SK-N-SH treated with all-trans-retinoic acid at 6 μM for 48 hours (cell line): ENCODE data around the gene ARSJ.

Experiments used
- ATAC-seq: fragments of 200-7000 bp; cut with Tn5 transposase; 3 replicates; pipeline ENCODE4 v1.9.1; 2020; ENCODE audit warnings: mild to moderate bottlenecking, moderate library complexity
- ARNTL ChIP-seq: fragments of 450-650 bp; formaldehyde crosslinking; IDR thresholded peaks from 2 replicates; pipeline ENCODE4 v1.5.0; 2020; ENCODE audit warnings: low read depth, mild to moderate bottlenecking, moderate library complexity, borderline replicate concordance
- BACH2 ChIP-seq: fragments of 250-450 bp; sonication (Bioruptor Pico); IDR thresholded peaks from 2 replicates; pipeline ENCODE4 v1.9.0; 2021; ENCODE audit warnings: mild to moderate bottlenecking, borderline replicate concordance
- CREB5 ChIP-seq: fragments of 250-450 bp; sonication (Bioruptor Pico); IDR thresholded peaks from 2 replicates; pipeline ENCODE4 v1.5.1; 2020; ENCODE audit warnings: low read depth, mild to moderate bottlenecking, moderate library complexity
- CSRNP3 ChIP-seq: fragments of 250-450 bp; sonication (Bioruptor Pico); IDR thresholded peaks from 2 replicates; pipeline ENCODE4 v1.5.1; 2021; ENCODE audit warnings: mild to moderate bottlenecking, moderate library complexity
- ESRRG ChIP-seq: fragments of 250-450 bp; sonication (Bioruptor Pico); IDR thresholded peaks from 2 replicates; pipeline ENCODE4 v1.6.1; 2021; ENCODE audit warnings: mild to moderate bottlenecking
- GLIS3 ChIP-seq: fragments of 250-450 bp; sonication (Bioruptor Pico); IDR thresholded peaks from 2 replicates; pipeline ENCODE4 v1.5.0; 2020; ENCODE audit warnings: mild to moderate bottlenecking, moderate library complexity
- ISL1 ChIP-seq: fragments of 250-450 bp; sonication (Bioruptor Pico); IDR thresholded peaks from 2 replicates; pipeline ENCODE4 v2.1.2; 2022; ENCODE audit warnings: mild to moderate bottlenecking, moderate library complexity
- OSR1 ChIP-seq: fragments of 250-450 bp; sonication (Bioruptor Pico); IDR thresholded peaks from 2 replicates; pipeline ENCODE4 v1.8.0; 2022; ENCODE audit warnings: moderate library complexity, mild to moderate bottlenecking, inconsistent platforms
- PATZ1 ChIP-seq: fragments of 250-450 bp; sonication (Bioruptor Pico); IDR thresholded peaks from 2 replicates; pipeline ENCODE4 v1.8.0; 2020; ENCODE audit warnings: mild to moderate bottlenecking, moderate library complexity, borderline replicate concordance
- POU6F1 ChIP-seq: fragments of 250-450 bp; sonication (Bioruptor Pico); IDR thresholded peaks from 2 replicates; pipeline ENCODE4 v1.8.0; 2021; ENCODE audit warnings: low read depth, mild to moderate bottlenecking, moderate library complexity, borderline replicate concordance
- PPARA ChIP-seq: fragments of 250-450 bp; sonication (Bioruptor Pico); IDR thresholded peaks from 2 replicates; pipeline ENCODE4 v1.5.0; 2020; ENCODE audit warnings: mild to moderate bottlenecking, borderline replicate concordance
- RARB ChIP-seq: fragments of 250-450 bp; sonication (Bioruptor Pico); IDR thresholded peaks from 2 replicates; pipeline ENCODE4 v1.8.0; 2021; ENCODE audit warnings: mild to moderate bottlenecking, moderate library complexity
- SNAI2 ChIP-seq: fragments of 250-450 bp; sonication (Bioruptor Pico); IDR thresholded peaks from 2 replicates; pipeline ENCODE4 v1.5.0; 2020; ENCODE audit warnings: mild to moderate bottlenecking, moderate library complexity
- TCF4 ChIP-seq: fragments of 250-450 bp; sonication (Bioruptor Pico); IDR thresholded peaks from 2 replicates; pipeline ENCODE4 v1.8.0; 2021; ENCODE audit warnings: mild to moderate bottlenecking, moderate library complexity, borderline replicate concordance
- TOX ChIP-seq: fragments of 250-450 bp; sonication (Bioruptor Pico); IDR thresholded peaks from 2 replicates; pipeline ENCODE4 v1.8.0; 2021; ENCODE audit warnings: mild to moderate bottlenecking, moderate library complexity, borderline replicate concordance
- TSHZ2 ChIP-seq: fragments of 250-450 bp; sonication (Bioruptor Pico); IDR thresholded peaks from 2 replicates; pipeline ENCODE4 v1.5.0; 2020; ENCODE audit warnings: mild to moderate bottlenecking, moderate library complexity
- ZC3H10 ChIP-seq: fragments of 250-450 bp; sonication (Bioruptor Pico); IDR thresholded peaks from 2 replicates; pipeline ENCODE4 v1.5.1; 2021; ENCODE audit warnings: mild to moderate bottlenecking, moderate library complexity
- ZFP30 ChIP-seq: fragments of 450-650 bp; formaldehyde crosslinking; IDR thresholded peaks from 2 replicates; pipeline ENCODE4 v1.5.0; 2022; ENCODE audit warnings: mild to moderate bottlenecking, moderate library complexity
- ZNF565 ChIP-seq: fragments of 450-650 bp; formaldehyde crosslinking; conservative IDR thresholded peaks from 2 replicates; pipeline ENCODE4 v1.5.0; 2020; ENCODE audit warnings: low read depth, mild to moderate bottlenecking, moderate library complexity
- ZNF8 ChIP-seq: fragments of 450-650 bp; formaldehyde crosslinking; IDR thresholded peaks from 2 replicates; pipeline ENCODE4 v1.5.0; 2020; ENCODE audit warnings: mild to moderate bottlenecking, moderate library complexity

The ARSJ gene

GRCh38 chr4:113955411-113955810, 24.0 kb downstream of the ARSJ start:
- no peak for ATAC-seq
- TF ChIP-seq BACH2 (CRISPR knock-in tag), result no peak
- no peak for TF ChIP-seq CREB5
- no peak for TF ChIP-seq GLIS3 (CRISPR knock-in tag)
- no peak for TF ChIP-seq RARB
- no peak for TF ChIP-seq POU6F1 (CRISPR knock-in tag)
- TF ChIP-seq TCF4 (CRISPR knock-in tag), result no peak
- TF ChIP-seq OSR1, result no peak
- TF ChIP-seq ZNF8 (CRISPR knock-in tag), result no peak
- TF ChIP-seq SNAI2 (CRISPR knock-in tag), result no peak
- TF ChIP-seq, all 23 proteins: peak for 0

- ATAC-seq, result no peak
- TF ChIP-seq ZFP30 (CRISPR knock-in tag), result no peak
- no peak for TF ChIP-seq ISL1 (CRISPR knock-in tag)
- no peak for TF ChIP-seq PATZ1 (CRISPR knock-in tag)
- TF ChIP-seq TSHZ2 (CRISPR knock-in tag), result no peak
- TF ChIP-seq ZNF8 (CRISPR knock-in tag), result no peak
- TF ChIP-seq GLIS3 (CRISPR knock-in tag), result no peak
- no peak for TF ChIP-seq CREB5
- TF ChIP-seq TCF4 (CRISPR knock-in tag), result no peak
These were observed 25.6 kb downstream of the ARSJ start for GRCh38 chr4:113953888-113954287.

- ATAC-seq, result peak; percentile 73
- TF ChIP-seq TOX (CRISPR knock-in tag) (no peak), CSRNP3 (no peak), ZC3H10 (CRISPR knock-in tag) (no peak), TCF4 (CRISPR knock-in tag) (no peak), ZNF8 (CRISPR knock-in tag) (no peak), OSR1 (no peak), ZNF565 (CRISPR knock-in tag) (no peak), CREB5 (no peak), ISL1 (CRISPR knock-in tag) (no peak), POU6F1 (CRISPR knock-in tag) (no peak), ARNTL (CRISPR knock-in tag) (no peak), ESRRG (CRISPR knock-in tag) (no peak), PATZ1 (CRISPR knock-in tag) (no peak), PPARA (CRISPR knock-in tag) (no peak), ZFP30 (CRISPR knock-in tag) (no peak), RARB (no peak), BACH2 (CRISPR knock-in tag) (no peak)
These were observed 26.9 kb downstream of the ARSJ start for GRCh38 chr4:113952452-113953029.
